ENCODE measurements around the gene PMPCA. TPM values are rescaled to one million over a fixed set of nuclear protein-coding genes. Genes with fewer than 3 reads are reported as not detected.

PMPCA gene
- total RNA-seq, 1 experiment from 2014 or later = 116 TPM

GRCh38 chr9:136470356-136470755 lies 59.9 kb downstream of the PMPCA start:
- TF ChIP-seq REST (IDR thresholded peaks at IDR 0.05; ENCODE audit: low read depth) (no peak), ELF1 (IDR thresholded peaks at IDR 0.05; ENCODE audit: borderline replicate concordance, low read depth) (no peak), TCF7L2 (IDR thresholded peaks at IDR 0.05; ENCODE audit: borderline replicate concordance, extremely low read depth, insufficient read depth, insufficient read length) (no peak), ZBTB33 (IDR thresholded peaks at IDR 0.05; ENCODE audit: extremely low read depth, insufficient replicate concordance, low read length) (no peak), CTCF (IDR thresholded peaks at IDR 0.05 in 2 of 3, conservative IDR thresholded peaks at IDR 0.05 in 1 of 3; ENCODE audit: borderline replicate concordance in 1 of 3, insufficient read depth in 1 of 3, low read depth in 2 of 3, low read length in 2 of 3) (no peak), RAD21 (IDR thresholded peaks at IDR 0.05; ENCODE audit: low read depth) (no peak), CBX3 (IDR thresholded peaks at IDR 0.05; ENCODE audit: low read depth) (no peak), FOSL1 (IDR thresholded peaks at IDR 0.05; ENCODE audit: low read depth) (no peak), ZNF274 (IDR thresholded peaks at IDR 0.05; ENCODE audit: low read depth, low read length) (no peak), SRF (IDR thresholded peaks at IDR 0.05; ENCODE audit: low read depth) (no peak), MAX (IDR thresholded peaks at IDR 0.05) (no peak), EGR1 (IDR thresholded peaks at IDR 0.05; ENCODE audit: low read depth) (no peak), SP1 (IDR thresholded peaks at IDR 0.05; ENCODE audit: low read depth) (no peak), EZH2phosphoT487 (IDR thresholded peaks at IDR 0.05; ENCODE audit: borderline replicate concordance) (no peak), CEBPB (IDR thresholded peaks at IDR 0.05; ENCODE audit: low read depth) (no peak), ATF3 (IDR thresholded peaks at IDR 0.05) (no peak), JUND (IDR thresholded peaks at IDR 0.05) (no peak), ZFX (IDR thresholded peaks at IDR 0.05) (no peak)
- Histone ChIP-seq H3K9ac (ENCODE audit: low read length) (no peak overlapping the region), H3K4me2 (ENCODE audit: low read length) (no peak overlapping the region), H3K36me3 (ENCODE audit: control insufficient read depth in 1 of 2, insufficient read depth in 2 of 2, low read length in 2 of 2) (peaks cover 58 to 71% of the 10 kb centered on the region in 2 experiments), H3K9me2 (ENCODE audit: insufficient read depth) (no peaks in the 10 kb centered on the region), H3K9me3 (ENCODE audit: control insufficient read depth in 1 of 2, insufficient read depth in 1 of 2, low read depth in 1 of 2, low read length in 2 of 2) (no peaks in the 10 kb centered on the region), H3K79me2 (ENCODE audit: insufficient read depth, low read length) (peaks cover 66% of the 10 kb centered on the region), H2AFZ (ENCODE audit: low read depth, low read length, poor library complexity, severe bottlenecking) (no peak overlapping the region), H3K4me1 (ENCODE audit: control insufficient read depth in 1 of 2, insufficient read depth in 2 of 2, low read length in 2 of 2) (no peaks in the 10 kb centered on the region), H3K27me3 (ENCODE audit: insufficient read depth, low read length) (no peaks in the 10 kb centered on the region), H4K20me1 (ENCODE audit: insufficient read depth) (no peaks in the 10 kb centered on the region), H3K4me3 (replicated peaks in 1 of 2; ENCODE audit: low read depth in 1 of 2, low read length in 2 of 2) (no peak overlapping the region), H3K27ac (ENCODE audit: low read depth, low read length) (no peak overlapping the region)
- no peak for DNase-seq (ENCODE audit: low read depth, low spot score)
- BruUV-seq (replicated peaks) = no TSS peak
- ChIA-PET CTCF (no interaction called here), RAD21 (ENCODE audit: low non-redundant PET in 1 of 2, low total read pairs in 2 of 2, uncharacterized antibody in 2 of 2, unreplicated experiment in 2 of 2) (no interaction called here), POLR2A (no interaction called here)
- no peak for ATAC-seq
- intact Hi-C loops (cut with micrococcal nuclease) = no loop called here
